NCI-H146 treated with DMSO at 0.1 percent for 48 hours (cell line): ENCODE measurements around the gene OR2M3.
"Not testable (repeated sequence)": the region's sequence is repeated elsewhere in the genome, so short reads cannot be mapped to it uniquely, and the experiment has no call there.

Source experiments
- DNase-seq: peaks from one replicate; lab custom pipeline; 2025; ENCODE audit not compliant: unreplicated experiment; lab: John Stamatoyannopoulos, UW

Gene OR2M3, protein sequence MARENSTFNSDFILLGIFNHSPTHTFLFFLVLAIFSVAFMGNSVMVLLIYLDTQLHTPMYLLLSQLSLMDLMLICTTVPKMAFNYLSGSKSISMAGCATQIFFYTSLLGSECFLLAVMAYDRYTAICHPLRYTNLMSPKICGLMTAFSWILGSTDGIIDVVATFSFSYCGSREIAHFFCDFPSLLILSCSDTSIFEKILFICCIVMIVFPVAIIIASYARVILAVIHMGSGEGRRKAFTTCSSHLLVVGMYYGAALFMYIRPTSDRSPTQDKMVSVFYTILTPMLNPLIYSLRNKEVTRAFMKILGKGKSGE

DNA sequence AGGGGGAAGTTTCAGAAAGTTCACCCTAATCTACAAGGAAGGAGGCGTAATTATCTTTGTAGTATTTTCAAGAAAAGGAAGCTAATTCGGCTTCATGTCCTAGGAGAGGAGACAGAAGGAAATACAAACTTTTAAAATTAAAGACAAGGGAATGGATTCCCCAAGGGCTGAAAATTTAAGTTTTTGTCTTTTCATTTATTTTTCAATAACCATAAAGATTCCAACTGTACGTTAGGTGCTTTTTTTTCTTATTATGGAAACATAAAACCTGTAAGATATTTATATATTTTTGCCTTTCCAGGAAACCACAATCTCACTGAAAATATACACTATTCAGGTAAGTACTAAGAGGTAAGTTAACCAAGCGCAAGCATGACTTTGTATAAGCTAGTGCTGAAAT lies at the start of gene OR2M3:
Gene OR2M3, plus strand, starts transcription at position 301 of the 400 bp plus-strand sequence. CDS start 5,803 bp downstream, outside the sequence.
- DNase-seq, result no peak

DNA sequence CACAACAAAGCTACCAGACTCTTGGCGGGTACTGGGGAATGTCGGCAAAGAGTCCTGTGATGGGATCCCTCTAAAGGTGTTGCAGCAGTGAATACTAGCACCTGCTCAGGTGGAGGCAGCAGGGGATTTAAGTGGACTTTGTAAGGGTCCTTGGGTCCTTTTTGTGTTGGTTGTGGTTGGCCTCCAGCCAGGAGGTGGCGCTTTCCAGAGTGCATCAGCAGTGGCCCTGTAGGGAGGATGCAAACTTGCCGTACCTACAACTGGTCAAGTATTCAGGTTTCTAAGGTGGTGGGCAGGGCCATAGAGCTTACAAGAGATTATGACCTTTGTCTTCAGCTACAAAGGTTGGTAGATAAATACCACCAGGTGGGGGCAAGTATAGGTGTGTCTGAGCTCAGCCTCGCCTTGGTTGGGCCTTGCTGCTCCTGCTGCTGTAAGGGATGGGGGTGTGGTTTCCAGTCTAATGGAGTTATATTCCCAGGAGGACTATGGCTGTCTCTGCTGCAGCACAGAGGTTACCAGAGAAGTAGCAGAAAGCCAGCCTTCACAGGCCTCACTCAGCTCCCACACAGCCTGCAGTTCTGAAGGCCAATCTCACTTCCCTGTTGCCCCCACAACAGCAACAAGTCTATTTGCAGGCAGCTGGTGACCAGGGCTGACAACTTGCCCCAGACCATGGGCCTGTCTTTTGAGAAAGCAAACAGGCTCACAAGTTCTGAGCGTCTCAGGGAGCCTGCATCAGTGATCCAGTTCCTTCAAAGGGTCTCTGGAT lies 44.8 kb upstream of the OR2M3 start:
- DNase-seq, result no peak

DNA sequence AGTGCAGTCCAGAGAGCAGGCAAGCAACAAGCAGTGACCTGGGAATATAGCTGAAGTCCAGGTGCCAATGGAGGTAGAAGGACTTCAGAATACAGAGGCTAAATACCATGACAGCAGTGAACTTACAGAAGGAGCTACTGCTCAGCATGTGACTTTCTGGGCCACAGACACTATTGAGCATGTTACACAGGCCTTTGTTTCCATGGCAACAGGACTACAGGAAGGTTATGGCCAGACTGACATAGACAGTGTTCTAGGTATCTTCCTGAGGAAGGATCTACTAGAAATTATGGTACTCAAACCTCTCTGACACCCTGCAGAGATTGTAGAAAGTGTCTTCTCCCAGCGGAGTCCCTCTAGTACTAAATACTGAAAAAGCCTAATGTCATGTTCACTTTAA lies 41.1 kb upstream of the OR2M3 start:
- no peak for DNase-seq

DNA sequence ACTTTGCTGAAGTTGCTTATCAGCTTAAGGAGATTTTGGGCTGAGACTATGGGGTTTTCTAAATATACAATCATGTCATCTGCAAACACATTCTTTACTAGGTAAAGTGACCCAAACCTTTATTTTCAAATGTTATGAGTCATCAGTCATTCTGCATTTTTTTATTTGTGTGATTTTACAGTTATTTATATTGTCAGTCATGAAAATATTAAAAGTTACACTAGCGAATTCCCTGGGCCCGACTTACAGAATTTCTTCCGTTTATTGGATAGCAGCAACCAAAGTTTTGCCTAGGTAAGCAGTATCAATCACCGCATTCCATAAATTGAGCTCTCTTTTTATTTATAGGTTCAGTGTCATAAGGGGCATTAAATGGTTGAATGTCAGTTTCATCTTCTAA lies 38.3 kb upstream of the OR2M3 start:
- no peak for DNase-seq

DNA sequence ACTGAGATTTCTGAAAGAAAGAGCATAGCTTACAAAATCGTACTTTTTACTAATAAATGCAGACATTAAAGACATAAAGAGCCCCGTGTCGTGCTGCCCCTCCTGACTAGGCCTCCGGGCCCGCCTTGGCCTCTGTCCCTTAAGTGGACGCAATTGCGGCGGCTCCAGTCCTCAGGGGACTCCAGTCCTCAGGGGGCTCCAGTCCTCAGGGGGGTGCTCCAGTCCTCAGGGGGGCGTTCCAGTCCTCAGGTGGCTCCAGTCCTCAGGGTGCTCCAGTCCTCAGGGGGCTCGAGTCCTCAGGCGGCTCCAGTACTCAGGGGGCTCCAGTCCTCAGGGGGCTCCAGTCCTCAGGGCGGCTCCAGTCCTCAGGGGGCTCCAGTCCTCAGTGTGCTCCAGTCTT lies 33.0 kb upstream of the OR2M3 start:
- no peak for DNase-seq

DNA sequence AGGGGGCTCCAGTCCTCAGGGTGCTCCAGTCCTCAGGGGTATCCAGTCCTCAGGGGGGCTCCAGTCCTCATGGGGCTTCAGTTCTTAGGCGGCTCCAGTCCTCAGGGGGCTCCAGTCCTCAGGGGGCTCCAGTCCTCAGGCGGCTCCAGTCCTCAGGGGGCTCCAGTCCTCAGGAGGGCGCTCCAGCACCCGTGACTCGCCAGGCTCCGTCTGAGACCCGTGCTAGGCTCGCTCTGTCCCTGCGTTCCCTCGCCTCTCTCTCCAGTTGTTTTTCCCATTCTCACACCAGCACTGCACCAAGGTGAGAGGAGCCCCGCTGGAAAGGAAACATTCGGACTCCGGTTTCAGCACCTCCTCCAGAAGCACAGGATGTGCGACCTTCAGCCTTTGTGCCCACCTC lies 31.9 kb upstream of the OR2M3 start:
- DNase-seq, result no peak

DNA sequence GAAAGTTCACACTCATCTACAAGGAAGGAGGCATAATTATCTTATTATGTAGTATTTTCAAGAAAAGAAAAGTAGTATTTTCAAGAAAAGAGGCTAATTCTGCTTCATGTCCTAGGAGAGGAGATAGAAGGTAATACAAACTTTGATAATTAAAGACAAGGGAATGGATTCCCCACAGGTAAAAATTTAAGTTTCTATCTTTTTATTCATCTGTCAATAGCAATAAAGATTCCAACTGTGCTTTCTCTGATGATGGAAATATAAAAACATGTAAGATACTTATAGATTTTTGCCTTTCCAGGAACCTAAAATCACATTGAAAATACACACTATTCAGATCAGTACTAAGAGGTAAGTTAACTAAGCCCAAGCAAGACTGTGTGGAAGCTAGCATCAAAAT lies 22.5 kb upstream of the OR2M3 start, which contains the start of gene OR2M2:
Gene OR2M2, plus strand, starts transcription at position 301 of the 400 bp plus-strand sequence. CDS start 5,165 bp downstream, outside the sequence.
- DNase-seq, result no peak

DNA sequence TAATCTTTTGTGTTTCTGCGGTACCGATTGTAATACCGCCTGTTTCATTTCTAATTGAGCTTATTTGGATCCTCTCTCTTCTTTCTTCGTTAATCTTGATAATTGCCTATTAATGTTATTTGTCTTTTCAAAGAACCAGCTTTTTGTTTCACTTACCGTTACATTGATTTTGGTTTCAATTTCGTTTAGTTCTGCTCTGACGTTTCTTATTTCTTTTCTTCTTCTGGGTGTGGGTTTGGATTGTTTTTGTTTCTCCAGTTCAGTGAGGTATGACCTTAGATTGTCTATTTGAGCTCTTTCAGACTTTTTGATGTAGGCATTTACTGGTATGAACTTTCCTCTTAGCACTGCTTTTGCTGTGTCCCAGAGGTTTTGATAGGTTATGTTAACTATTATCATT lies 13.1 kb upstream of the OR2M3 start:
- DNase-seq, result no peak

DNA sequence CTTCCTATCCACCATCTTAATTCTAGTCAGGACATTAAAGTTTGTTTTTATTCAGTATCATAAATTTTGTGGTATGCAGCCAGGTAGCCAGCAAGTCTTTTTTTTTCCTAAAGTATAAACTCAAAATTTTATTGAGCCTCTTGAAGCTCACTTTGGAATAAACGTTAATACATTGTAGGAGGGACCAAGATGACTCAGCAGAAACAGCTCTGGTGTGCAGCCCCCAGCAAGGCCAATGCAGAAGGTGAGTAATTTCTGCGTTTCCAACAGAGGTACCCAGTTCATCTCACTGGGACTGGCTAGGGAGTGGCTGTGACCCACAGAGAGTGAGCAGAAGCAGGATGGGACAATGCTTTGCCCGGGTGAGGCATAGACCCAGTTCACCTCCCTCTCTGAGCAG lies 9.7 kb upstream of the OR2M3 start:
- DNase-seq, result no peak

DNA sequence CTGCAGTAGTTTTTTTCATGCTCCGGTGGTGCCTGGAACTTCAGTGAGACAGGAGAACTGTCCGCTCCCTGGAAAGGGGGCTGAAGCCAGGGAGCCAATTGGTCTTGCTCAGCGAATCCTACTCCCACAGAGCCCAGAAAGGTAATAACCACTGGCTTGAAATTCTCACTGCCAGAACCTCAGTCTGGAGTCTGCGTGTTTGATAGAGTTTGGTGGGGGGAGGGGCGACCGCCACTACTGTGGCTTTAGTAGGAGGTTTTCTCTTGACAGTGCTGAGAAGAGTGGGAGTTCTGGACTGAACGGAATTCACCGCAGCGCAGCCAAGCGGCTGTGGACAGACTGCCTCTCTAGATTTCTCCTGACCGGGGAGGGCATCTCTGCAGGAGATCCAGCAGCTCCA lies 8.0 kb upstream of the OR2M3 start:
- no peak for DNase-seq

DNA sequence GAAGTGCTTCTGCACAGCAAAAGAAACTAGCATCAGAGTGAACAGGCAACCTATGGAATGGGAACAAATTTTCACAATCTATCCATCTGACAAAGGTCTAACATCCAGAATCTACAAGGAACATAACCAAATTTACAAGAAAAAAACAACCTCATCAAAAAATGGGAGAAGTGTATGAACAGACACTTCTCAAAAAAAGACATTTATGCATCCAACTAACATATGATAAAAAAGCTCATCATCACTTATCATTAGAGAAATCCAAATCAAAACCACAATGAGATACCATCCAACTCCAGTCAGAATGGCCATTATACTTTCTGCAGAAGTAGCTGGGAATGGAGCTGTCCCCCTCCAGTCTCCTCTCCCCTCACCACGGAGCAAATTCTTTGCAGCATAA lies 2.9 kb upstream of the OR2M3 start:
- DNase-seq, result no peak

DNA sequence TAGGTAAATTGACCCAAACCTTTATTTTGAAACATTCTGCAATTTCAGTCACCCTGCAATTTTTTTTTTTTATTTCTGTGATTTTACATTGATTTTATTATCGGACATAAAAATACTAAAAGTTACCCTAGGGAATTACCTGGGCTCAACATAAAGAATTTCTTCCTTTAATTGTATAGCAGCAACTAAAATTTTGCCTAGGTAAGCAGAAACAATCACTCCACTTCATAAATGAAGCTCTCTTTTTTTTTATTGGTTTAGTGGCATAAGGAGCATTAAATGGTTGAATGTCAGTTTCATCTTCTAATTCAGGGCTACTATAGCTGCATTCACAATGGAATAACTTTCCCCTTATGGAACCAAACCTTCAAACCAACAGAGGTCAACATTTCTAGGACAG lies 18.8 kb downstream of the OR2M3 start:
- DNase-seq, result no peak

DNA sequence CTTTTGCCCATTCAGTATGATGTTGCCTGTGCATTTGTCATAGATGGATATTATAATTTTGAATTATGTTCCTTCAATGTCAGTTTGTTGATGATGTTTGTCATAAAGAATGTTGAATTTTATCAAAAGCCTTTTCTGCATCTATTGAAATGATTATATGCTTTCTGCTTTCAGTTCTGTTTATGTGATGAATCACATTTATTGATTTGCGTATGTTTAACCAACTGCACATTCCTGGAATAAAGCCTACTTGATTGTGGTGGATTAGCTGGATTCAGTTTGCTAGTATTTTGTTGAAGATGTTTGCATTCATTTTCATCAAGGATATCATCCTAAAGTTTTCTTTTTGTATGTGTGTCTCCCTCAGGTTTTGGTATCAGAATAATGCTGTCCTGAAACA lies 28.5 kb downstream of the OR2M3 start:
- DNase-seq, result no peak

DNA sequence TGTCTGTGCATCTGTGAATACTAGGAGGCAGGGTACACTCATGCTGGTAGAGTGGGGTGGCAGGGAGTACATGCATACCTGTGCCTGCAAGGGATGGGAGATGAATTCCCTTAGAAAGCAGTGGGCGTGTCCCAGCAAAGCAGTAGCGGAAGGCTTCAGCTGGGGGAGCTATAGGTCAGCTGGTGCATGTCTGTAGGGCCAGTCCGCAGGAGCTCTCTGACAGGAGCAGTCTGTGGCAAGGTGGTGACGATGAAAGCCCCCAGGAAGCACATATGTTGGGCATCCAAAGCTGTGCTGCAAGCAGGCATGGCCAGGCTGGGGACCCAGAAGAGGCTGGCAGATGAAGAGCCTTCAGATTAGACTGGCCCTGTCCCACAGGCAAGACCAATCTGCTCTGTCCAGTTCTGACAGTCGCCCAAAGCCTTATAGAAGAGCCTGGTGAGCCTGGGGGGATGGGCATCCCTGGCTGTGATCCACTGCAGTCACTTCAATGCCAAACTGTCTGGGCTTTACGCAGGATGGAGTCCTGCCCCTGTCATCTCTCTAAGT lies 32.4 kb downstream of the OR2M3 start:
- DNase-seq, result no peak

DNA sequence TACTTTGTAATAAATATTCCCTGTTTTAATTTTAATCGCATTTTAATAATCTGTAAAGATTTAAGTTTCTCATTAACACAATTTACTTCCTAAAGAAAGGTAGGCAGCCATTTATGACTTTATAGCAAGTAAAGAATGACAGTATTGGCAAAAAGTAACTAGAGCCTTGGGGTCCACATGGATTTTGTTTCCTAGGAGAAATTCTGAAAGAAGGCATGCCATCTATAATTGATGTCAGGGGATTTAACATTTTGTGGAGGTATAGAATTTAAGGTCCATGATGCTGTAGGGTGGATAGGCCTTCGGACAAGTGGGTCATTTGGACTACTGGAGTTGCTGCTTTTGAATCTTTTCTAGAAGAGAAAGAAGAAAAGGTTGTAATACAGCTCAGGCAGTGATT lies 34.1 kb downstream of the OR2M3 start, which contains the start of gene OR2M4:
Gene OR2M4, plus strand, starts transcription at position 301 of the 400 bp plus-strand sequence. CDS start 7,512 bp downstream, outside the sequence.
- DNase-seq, result no peak

DNA sequence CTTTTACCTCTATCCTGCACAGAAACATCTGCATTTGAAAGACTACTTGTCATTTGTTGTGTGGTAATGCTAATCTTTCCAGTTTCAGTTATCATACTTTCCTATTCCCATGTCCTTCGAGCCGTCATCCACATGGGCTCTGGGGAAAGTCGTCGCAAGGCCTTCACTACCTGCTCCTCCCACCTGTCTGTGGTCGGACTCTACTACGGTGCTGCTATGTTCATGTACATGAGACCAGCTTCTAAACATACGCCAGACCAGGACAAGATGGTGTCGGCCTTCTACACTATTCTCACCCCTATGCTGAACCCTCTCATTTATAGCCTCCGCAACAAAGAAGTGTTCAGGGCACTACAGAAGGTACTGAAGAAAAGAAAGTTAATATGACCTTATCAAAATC lies 42.4 kb downstream of the OR2M3 start:
- no peak for DNase-seq

DNA sequence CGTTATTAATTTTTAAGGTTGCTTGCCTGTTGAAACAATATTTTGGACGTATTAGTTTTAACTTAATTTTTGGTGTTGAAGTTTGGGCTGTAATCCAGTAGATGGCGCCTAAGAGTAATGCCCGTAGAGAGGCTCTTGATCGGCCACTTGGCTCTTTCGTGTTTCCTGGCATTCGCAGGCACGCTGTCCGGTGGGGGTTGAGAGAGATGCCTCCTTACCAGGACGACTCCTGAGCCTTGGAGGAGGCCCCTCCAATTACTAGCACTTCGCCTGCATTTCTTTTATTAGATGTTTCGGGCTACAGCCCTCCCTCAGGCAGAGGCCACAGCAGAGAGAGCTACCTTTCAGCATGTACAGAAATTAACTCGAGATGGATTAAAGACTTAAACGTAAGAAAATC lies 46.1 kb downstream of the OR2M3 start:
- peak; percentile 3 for DNase-seq

DNA sequence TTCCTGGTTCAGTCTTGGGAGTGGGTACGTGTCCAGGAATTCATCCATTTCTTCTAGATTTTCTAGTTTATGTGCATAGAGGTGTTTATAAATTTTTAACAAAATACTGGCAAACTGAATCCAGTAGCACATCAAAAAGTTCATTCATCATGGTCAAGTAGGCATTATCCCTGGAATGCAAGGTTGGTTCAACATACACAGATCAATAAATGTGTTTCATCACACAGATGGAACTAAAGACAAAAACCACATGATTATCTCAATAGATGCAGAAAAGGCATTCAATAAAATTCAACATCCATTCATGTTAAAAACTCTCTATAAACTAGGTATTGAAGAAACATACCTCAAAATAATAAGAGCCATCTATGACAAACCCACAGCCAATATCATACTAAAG lies 62.2 kb downstream of the OR2M3 start:
- not testable (repeated sequence) for DNase-seq
